H9 (cell line): Measurements from ENCODE around the gene INSR. TPM values are rescaled to one million over a fixed set of nuclear protein-coding genes. Genes with fewer than 3 reads are reported as not detected.
A peak's percentile ranks its signal among the peaks of the same experiment; 100 is the strongest.

ENCODE experiments used
- DNase-seq: peaks from one replicate; pipeline ENCODE4 v3.0.0-alpha.2; 2017
- H2AFZ ChIP-seq: one replicate; pipeline ENCODE4 v1.6.1; 2013; ENCODE audit warnings: mild to moderate bottlenecking, low read length, control low read depth, moderate library complexity
- H2AK5ac ChIP-seq: 2 replicates; pipeline ENCODE4 v1.6.1; 2013; ENCODE audit warnings: low read length, control low read depth, mixed read lengths; ENCODE audit not compliant: insufficient read length
- H2BK120ac ChIP-seq: one replicate; pipeline ENCODE4 v1.6.1; 2013; ENCODE audit warnings: low read depth, mild to moderate bottlenecking, low read length, control low read depth, inconsistent platforms; ENCODE audit not compliant: poor library complexity, severe bottlenecking
- H2BK12ac ChIP-seq: 2 replicates; pipeline ENCODE4 v1.6.1; 2013; ENCODE audit warnings: low read length, control low read depth, mixed read lengths, low read depth; ENCODE audit not compliant: insufficient read length
- H2BK15ac ChIP-seq: 2 replicates; pipeline ENCODE4 v1.6.1; 2013; ENCODE audit warnings: low read depth, low read length, control low read depth
- H2BK20ac ChIP-seq: one replicate; pipeline ENCODE4 v1.6.1; 2013; ENCODE audit warnings: low read depth, mild to moderate bottlenecking, low read length, control low read depth, inconsistent platforms; ENCODE audit not compliant: poor library complexity, severe bottlenecking
- H2BK5ac ChIP-seq: 2 replicates; pipeline ENCODE4 v1.6.1; 2013; ENCODE audit warnings: low read length, control low read depth, mixed read lengths; ENCODE audit not compliant: insufficient read length
- H3K14ac ChIP-seq: 2 replicates; pipeline ENCODE4 v1.6.1; 2013; ENCODE audit warnings: low read length, control low read depth; ENCODE audit not compliant: insufficient read depth
- H3K18ac ChIP-seq: 2 replicates; pipeline ENCODE4 v1.6.1; 2013; ENCODE audit warnings: low read depth, mild to moderate bottlenecking, mixed read lengths, low read length, control low read depth; ENCODE audit not compliant: insufficient read length
- H3K23ac ChIP-seq: 2 replicates; pipeline ENCODE4 v1.6.1; 2013; ENCODE audit warnings: low read length, control low read depth, mixed read lengths, low read depth; ENCODE audit not compliant: insufficient read length
- H3K23me2 ChIP-seq: 2 replicates; pipeline ENCODE4 v1.6.1; 2013; ENCODE audit warnings: low read depth, mild to moderate bottlenecking, mixed read lengths, low read length, control low read depth; ENCODE audit not compliant: insufficient read length, poor library complexity, severe bottlenecking
- H3K27ac ChIP-seq: 2 replicates; pipeline ENCODE4 v1.5.1; 2013; ENCODE audit warnings: low read length, control low read depth, mixed read lengths, low read depth; ENCODE audit not compliant: insufficient read length
- H3K27me3 ChIP-seq: 2 replicates; pipeline ENCODE4 v1.6.1; 2013; ENCODE audit warnings: low read length, control low read depth, inconsistent platforms; ENCODE audit not compliant: insufficient read depth
- H3K4ac ChIP-seq: 2 replicates; pipeline ENCODE4 v1.6.1; 2013; ENCODE audit warnings: low read depth, mild to moderate bottlenecking, control low read depth, inconsistent platforms, low read length, moderate library complexity
- H3K4me1 ChIP-seq: 2 replicates; pipeline ENCODE4 v1.6.1; 2013; ENCODE audit warnings: low read length, control low read depth, inconsistent platforms; ENCODE audit not compliant: insufficient read depth
- H3K4me2 ChIP-seq: 2 replicates; pipeline ENCODE4 v1.6.1; 2013; ENCODE audit warnings: low read length, control low read depth, mixed read lengths; ENCODE audit not compliant: insufficient read length, insufficient read depth
- H3K56ac ChIP-seq: 2 replicates; pipeline ENCODE4 v1.6.1; 2013; ENCODE audit warnings: low read depth, mild to moderate bottlenecking, mixed read lengths, low read length, control low read depth; ENCODE audit not compliant: insufficient read length
- H3K79me1 ChIP-seq: 2 replicates; pipeline ENCODE4 v1.6.1; 2013; ENCODE audit warnings: low read depth, mild to moderate bottlenecking, moderate library complexity, low read length, control low read depth, inconsistent platforms; ENCODE audit not compliant: insufficient read depth, poor library complexity, severe bottlenecking
- H3K79me2 ChIP-seq: 2 replicates; pipeline ENCODE4 v1.6.1; 2013; ENCODE audit warnings: low read length, control low read depth, inconsistent platforms; ENCODE audit not compliant: insufficient read depth
- H3K9ac ChIP-seq: 2 replicates; pipeline ENCODE4 v1.6.1; 2013; ENCODE audit warnings: low read length, control low read depth, mixed read lengths; ENCODE audit not compliant: insufficient read length; ENCODE audit errors: extremely low read depth
- H3K9me3 ChIP-seq: one replicate; pipeline ENCODE4 v1.6.1; 2013; ENCODE audit warnings: low read depth, low read length, inconsistent platforms; ENCODE audit not compliant: control insufficient read depth
- H3T11ph ChIP-seq: one replicate; pipeline ENCODE4 v1.6.1; 2013; ENCODE audit warnings: mild to moderate bottlenecking, low read length, control low read depth, inconsistent platforms
- H4K20me1 ChIP-seq: one replicate; pipeline ENCODE4 v1.6.1; 2013; ENCODE audit not compliant: control insufficient read depth, insufficient read length, insufficient read depth
- H4K5ac ChIP-seq: 2 replicates; pipeline ENCODE4 v1.6.1; 2013; ENCODE audit warnings: low read depth, mild to moderate bottlenecking, mixed read lengths, low read length, control low read depth; ENCODE audit not compliant: insufficient read length
- H4K8ac ChIP-seq: replicated peaks from 2 replicates; pipeline ENCODE4 v1.6.1; 2013; ENCODE audit warnings: low read length, control low read depth, mixed read lengths, low read depth; ENCODE audit not compliant: insufficient read length
- H4K91ac ChIP-seq: 2 replicates; pipeline ENCODE4 v1.6.1; 2013; ENCODE audit warnings: low read depth, mild to moderate bottlenecking, moderate library complexity, mixed read lengths, low read length, control low read depth; ENCODE audit not compliant: insufficient read length
- H3K27ac Mint-ChIP-seq, 3 experiments: 2 replicates in 2 of 3; 3 replicates in 1 of 3; pipeline ENCODE4 v1.8.0; 2020 to 2021; ENCODE audit warnings: mixed read lengths in 3 of 3, mild to moderate bottlenecking in 1 of 3, moderate library complexity in 1 of 3
- H3K27me3 Mint-ChIP-seq: 2 replicates; pipeline ENCODE4 v1.8.0; 2021; ENCODE audit warnings: low read depth, mild to moderate bottlenecking, moderate library complexity, mixed read lengths
- H3K36me3 Mint-ChIP-seq, 3 experiments: 2 replicates in 2 of 3; 3 replicates in 1 of 3; pipeline ENCODE4 v1.8.0; 2020 to 2021; ENCODE audit warnings: low read depth in 3 of 3, mixed read lengths in 3 of 3; ENCODE audit not compliant: insufficient read depth in 1 of 3
- H3K4me1 Mint-ChIP-seq, 2 experiments: 2 replicates each; pipeline ENCODE4 v1.8.0; 2020; ENCODE audit warnings: mixed read lengths in 2 of 2
- H3K4me3 Mint-ChIP-seq, 2 experiments: 2 replicates in 1 of 2; 3 replicates in 1 of 2; pipeline ENCODE4 v1.8.0; 2020 to 2021; ENCODE audit warnings: mild to moderate bottlenecking in 2 of 2, mixed read lengths in 2 of 2, moderate library complexity in 1 of 2
- H3K9me3 Mint-ChIP-seq, 2 experiments: 2 replicates in 1 of 2; 3 replicates in 1 of 2; pipeline ENCODE4 v1.8.0; 2020; ENCODE audit warnings: mild to moderate bottlenecking in 2 of 2, mixed read lengths in 2 of 2, moderate library complexity in 1 of 2
- CTCF ChIP-seq: fragments of 200-600 bp; sonication (generic); conservative IDR thresholded peaks from 3 replicates; pipeline ENCODE4 v1.8.0; 2021; ENCODE audit warnings: antibody characterized with exemption, mild to moderate bottlenecking
- WGBS: extraction: QIAGEN DNeasy Blood & Tissue Kit; methylation state at CpG from one replicate; pipeline ENCODE4 v1.1.7; 2013; ENCODE audit warnings: missing lambda C conversion rate, low lambda C conversion rate, mixed read lengths; ENCODE audit not compliant: insufficient read length; ENCODE audit errors: extremely low coverage; 5-methylcytosine and 5-hydroxymethylcytosine counted together
- total RNA-seq: library from RNA; stranded (reverse); gene quantifications from 2 replicates; pipeline ENCODE4 v1.2.1, GENCODE V29; 2021

INSR gene
- total RNA-seq, 1 experiment from 2014 or later = 39.8 TPM

- Histone ChIP-seq H3K56ac (no peak overlapping the region), H2AFZ (no peak overlapping the region), H3K23me2 (no peaks in the 10 kb centered on the region), H3K14ac (no peak overlapping the region), H3K9me3 (no peaks in the 10 kb centered on the region), H2BK120ac (peak overlapping the region; percentile 36), H3K9ac (no peak overlapping the region), H3K4me2 (no peak overlapping the region), H2BK12ac (no peak overlapping the region), H4K8ac (no peak overlapping the region), H3K79me2 (no peaks in the 10 kb centered on the region), H3K79me1 (peaks cover 4% of the 10 kb centered on the region), H3K4ac (no peak overlapping the region), H2BK5ac (no peak overlapping the region), H2AK5ac (no peak overlapping the region), H4K5ac (no peak overlapping the region), H3K27ac (no peak overlapping the region), H4K91ac (no peak overlapping the region), H3K23ac (no peak overlapping the region), H3K4me1 (no peaks in the 10 kb centered on the region; the same call in none of the 2 replicates), H2BK15ac (no peak overlapping the region), H3T11ph (no peak overlapping the region), H3K18ac (no peak overlapping the region), H3K27me3 (no peaks in the 10 kb centered on the region), H2BK20ac (no peak overlapping the region), H4K20me1 (no peaks in the 10 kb centered on the region)
- H3K4me1 Mint-ChIP-seq = peaks cover 26 to 41% of the 10 kb centered on the region in 2 experiments
- H3K36me3 Mint-ChIP-seq = peaks cover 0 to 4% (median 2%) of the 10 kb centered on the region in 3 experiments; a peak in 3 of 7 replicates
- no peak for TF ChIP-seq CTCF
- H3K9me3 Mint-ChIP-seq = no peaks in the 10 kb centered on the region
- no CpG with 5 or more reads among the region's 6 CpGs for WGBS
- no peak for DNase-seq
- peak overlapping the region in 2 of 3 experiments; percentile 3 to 13; a peak in 1 of 7 replicates for H3K27ac Mint-ChIP-seq
- peak overlapping the region in 1 of 2 experiments; percentile 31; a peak in 1 of 5 replicates for H3K4me3 Mint-ChIP-seq
- H3K27me3 Mint-ChIP-seq = no peaks in the 10 kb centered on the region
Observed at GRCh38 chr19:7217861-7218260, 76.4 kb downstream of the INSR start.
